T-helper 2 cell treated with Interferon-gamma antibody and Interleukin-4, amounts not matched to agents 5 μg/mL and 100 μg/mL, for 36 hours (primary cell): ENCODE data around the gene GINM1.

Source experiments
- DNase-seq: peaks from one replicate; pipeline ENCODE4 v3.0.0; 2021; ENCODE audit warnings: low spot score
- H3K27ac Mint-ChIP-seq: one replicate; pipeline ENCODE4 v1.8.0; 2021; ENCODE audit warnings: mild to moderate bottlenecking, mixed read lengths
- H3K27me3 Mint-ChIP-seq: one replicate; pipeline ENCODE4 v1.8.0; 2021; ENCODE audit warnings: low read depth, mixed read lengths
- H3K36me3 Mint-ChIP-seq: one replicate; pipeline ENCODE4 v1.8.0; 2021; ENCODE audit warnings: low read depth, mixed read lengths
- H3K4me1 Mint-ChIP-seq: one replicate; pipeline ENCODE4 v1.8.0; 2021; ENCODE audit warnings: low read depth, mixed read lengths
- H3K4me3 Mint-ChIP-seq: one replicate; pipeline ENCODE4 v1.8.0; 2022; ENCODE audit warnings: mild to moderate bottlenecking, moderate library complexity, mixed read lengths
- H3K9me3 Mint-ChIP-seq: one replicate; pipeline ENCODE4 v1.8.0; 2021; ENCODE audit warnings: mixed read lengths

GINM1 gene

GRCh38 chr6:149565527-149566409, at the start of gene GINM1:
Gene GINM1, plus strand, starts transcription at chr6:149566375. Its CDS starts 40 bp downstream, at chr6:149566415.
- Mint-ChIP-seq H3K27me3 (peaks cover 3% of the 10 kb centered on the region), H3K4me1 (peaks cover 12% of the 10 kb centered on the region), H3K27ac (peak within 1 kb of the TSS; percentile 91), H3K36me3 (no peaks in the 10 kb centered on the region), H3K9me3 (no peaks in the 10 kb centered on the region), H3K4me3 (peak within 1 kb of the TSS; percentile 93)
- DNase-seq = peak; percentile 97

GRCh38 chr6:149529650-149530049, 36.5 kb upstream of the GINM1 start:
- Mint-ChIP-seq H3K36me3 (peaks cover 41% of the 10 kb centered on the region), H3K27me3 (no peaks in the 10 kb centered on the region), H3K4me3 (no peak overlapping the region), H3K4me1 (no peaks in the 10 kb centered on the region), H3K9me3 (no peaks in the 10 kb centered on the region), H3K27ac (no peak overlapping the region)
- DNase-seq = no peak

DNA sequence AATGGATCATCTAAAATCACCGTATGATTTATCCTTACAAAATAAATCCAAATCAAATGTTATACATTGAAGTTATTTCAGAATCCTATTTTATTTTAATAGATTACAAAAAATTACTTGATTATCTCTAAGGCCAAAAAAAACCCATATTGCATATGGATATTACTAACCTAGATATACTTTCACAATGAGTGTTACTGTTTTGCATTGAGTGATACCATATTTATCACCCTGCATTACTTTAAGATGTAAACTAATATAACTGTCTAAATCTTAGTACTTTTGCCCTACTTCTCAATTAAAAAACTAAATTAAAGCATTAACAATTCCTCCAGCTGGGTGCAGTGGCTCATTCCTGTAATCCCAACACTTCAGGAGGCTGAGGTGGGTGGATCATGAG, 31.4 kb upstream of the GINM1 start:
- no peak overlapping the region for H3K27ac Mint-ChIP-seq
- DNase-seq = no peak
- no peak overlapping the region for H3K4me3 Mint-ChIP-seq
- H3K4me1 Mint-ChIP-seq = no peaks in the 10 kb centered on the region
- no peaks in the 10 kb centered on the region for H3K9me3 Mint-ChIP-seq
- H3K36me3 Mint-ChIP-seq = peaks cover 50% of the 10 kb centered on the region
- no peaks in the 10 kb centered on the region for H3K27me3 Mint-ChIP-seq

DNA sequence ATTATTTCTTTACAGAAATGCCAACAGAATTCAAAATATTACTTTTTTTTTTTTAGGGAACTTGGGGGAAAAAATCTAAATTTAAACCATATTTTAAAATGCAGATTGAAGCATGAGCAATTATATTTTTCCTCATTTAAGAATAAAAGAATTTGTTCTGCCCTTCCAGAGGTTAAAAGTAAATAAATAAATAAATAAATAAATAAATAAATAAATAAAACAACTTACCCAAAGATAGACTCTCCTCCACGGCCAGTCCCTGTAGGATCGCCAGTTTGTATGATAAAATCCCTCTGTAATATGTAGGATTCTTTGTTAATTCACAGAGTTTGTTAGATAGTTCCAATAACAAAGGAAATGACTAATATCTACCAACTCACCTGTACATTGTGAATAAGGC, 25.0 kb upstream of the GINM1 start:
- no peaks in the 10 kb centered on the region for H3K27me3 Mint-ChIP-seq
- no peaks in the 10 kb centered on the region for H3K9me3 Mint-ChIP-seq

GRCh38 chr6:149544646-149545257, 21.4 kb upstream of the GINM1 start:
- Mint-ChIP-seq H3K27me3 (peaks cover 2% of the 10 kb centered on the region), H3K27ac (peak overlapping the region; percentile 98), H3K4me1 (peaks cover 25% of the 10 kb centered on the region), H3K36me3 (peaks cover 4% of the 10 kb centered on the region), H3K4me3 (peak overlapping the region; percentile 97), H3K9me3 (no peaks in the 10 kb centered on the region)
- DNase-seq = no peak

More for the DNA sequence above, 25.0 kb upstream of the GINM1 start:
- DNase-seq = no peak
- H3K4me3 Mint-ChIP-seq = no peak overlapping the region
- peaks cover 24% of the 10 kb centered on the region for H3K36me3 Mint-ChIP-seq
- H3K4me1 Mint-ChIP-seq = peaks cover 23% of the 10 kb centered on the region
- H3K27ac Mint-ChIP-seq = no peak overlapping the region

- Mint-ChIP-seq H3K27me3 (peaks cover 2% of the 10 kb centered on the region), H3K36me3 (peaks cover 3% of the 10 kb centered on the region), H3K4me3 (peak overlapping the region; percentile 97), H3K4me1 (peaks cover 25% of the 10 kb centered on the region), H3K27ac (peak overlapping the region; percentile 98), H3K9me3 (no peaks in the 10 kb centered on the region)
- DNase-seq = peak; percentile 42
Observed at GRCh38 chr6:149545258-149545753, 20.9 kb upstream of the GINM1 start.

- DNase-seq = peak; percentile 96
- no peaks in the 10 kb centered on the region for H3K36me3 Mint-ChIP-seq
- H3K27ac Mint-ChIP-seq = peak within 1 kb of the TSS; percentile 98
- peaks cover 2% of the 10 kb centered on the region for H3K27me3 Mint-ChIP-seq
- H3K9me3 Mint-ChIP-seq = no peaks in the 10 kb centered on the region
- H3K4me3 Mint-ChIP-seq = peak within 1 kb of the TSS; percentile 97
- H3K4me1 Mint-ChIP-seq = peaks cover 25% of the 10 kb centered on the region
Observed at GRCh38 chr6:149545754-149546471, 20.3 kb upstream of the GINM1 start, which contains the start of gene PPIL4. Gene PPIL4, minus strand, starts transcription at chr6:149546043. Its CDS starts 38 bp downstream, at chr6:149546005.

DNA sequence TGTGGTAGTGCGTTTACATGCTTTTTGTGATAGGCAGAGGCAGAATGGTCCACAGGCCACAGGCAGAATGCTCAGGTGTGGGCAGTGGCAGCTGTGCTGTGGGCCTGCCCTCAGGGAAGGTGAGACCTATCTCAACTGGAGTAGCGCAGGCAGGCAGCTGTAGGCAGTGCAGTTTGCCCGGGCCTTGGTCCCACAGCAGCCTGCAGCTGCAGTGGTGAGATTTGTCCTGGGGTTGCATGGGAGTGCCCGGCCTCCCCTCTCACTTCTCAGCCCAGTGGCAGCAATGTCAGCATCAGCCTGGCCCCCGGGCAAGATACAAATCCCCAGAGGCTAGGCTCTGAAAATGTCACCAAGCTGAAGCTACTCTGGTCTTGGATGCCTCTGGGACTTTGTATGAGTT, 14.3 kb upstream of the GINM1 start:
- no peak overlapping the region for H3K27ac Mint-ChIP-seq
- no peaks in the 10 kb centered on the region for H3K9me3 Mint-ChIP-seq
- H3K27me3 Mint-ChIP-seq = peaks cover 23% of the 10 kb centered on the region
- H3K36me3 Mint-ChIP-seq = no peaks in the 10 kb centered on the region
- no peak for DNase-seq
- H3K4me3 Mint-ChIP-seq = no peak overlapping the region
- H3K4me1 Mint-ChIP-seq = peaks cover 5% of the 10 kb centered on the region

DNA sequence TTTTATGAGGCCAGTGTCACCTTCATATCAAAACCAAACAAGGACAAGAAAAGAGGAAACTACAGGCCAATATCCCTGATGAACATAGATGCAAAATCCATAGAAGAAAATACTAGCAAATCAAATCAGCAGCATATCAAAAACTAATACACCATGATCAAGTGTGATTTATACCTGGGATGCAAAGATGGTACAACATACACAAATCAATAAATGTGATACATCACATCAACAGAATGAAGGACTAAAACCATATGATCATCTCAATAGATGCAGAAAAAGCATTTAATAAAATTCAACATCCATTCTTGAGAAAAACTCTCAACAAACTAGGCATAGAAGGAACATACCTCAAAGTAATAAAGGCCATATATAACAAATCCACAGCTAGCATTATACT, 8.1 kb upstream of the GINM1 start:
- Mint-ChIP-seq H3K27me3 (peaks cover 51% of the 10 kb centered on the region), H3K27ac (no peak overlapping the region), H3K4me3 (no peak overlapping the region), H3K36me3 (no peaks in the 10 kb centered on the region), H3K9me3 (no peaks in the 10 kb centered on the region), H3K4me1 (peaks cover 2% of the 10 kb centered on the region)
- no peak for DNase-seq

GRCh38 chr6:149559389-149559788, 6.8 kb upstream of the GINM1 start:
- H3K27me3 Mint-ChIP-seq = peaks cover 49% of the 10 kb centered on the region
- no peaks in the 10 kb centered on the region for H3K36me3 Mint-ChIP-seq
- H3K9me3 Mint-ChIP-seq = no peaks in the 10 kb centered on the region
- no peak overlapping the region for H3K4me3 Mint-ChIP-seq
- H3K27ac Mint-ChIP-seq = no peak overlapping the region
- H3K4me1 Mint-ChIP-seq = peaks cover 2% of the 10 kb centered on the region
- no peak for DNase-seq

GRCh38 chr6:149560736-149561135, 5.4 kb upstream of the GINM1 start:
- no peaks in the 10 kb centered on the region for H3K9me3 Mint-ChIP-seq
- no peak overlapping the region for H3K27ac Mint-ChIP-seq
- no peaks in the 10 kb centered on the region for H3K36me3 Mint-ChIP-seq
- H3K27me3 Mint-ChIP-seq = peaks cover 39% of the 10 kb centered on the region
- peaks cover 4% of the 10 kb centered on the region for H3K4me1 Mint-ChIP-seq
- DNase-seq = peak; percentile 3
- H3K4me3 Mint-ChIP-seq = no peak overlapping the region

GRCh38 chr6:149563203-149563927, 2.8 kb upstream of the GINM1 start:
- no peak overlapping the region for H3K27ac Mint-ChIP-seq
- no peaks in the 10 kb centered on the region for H3K36me3 Mint-ChIP-seq
- no peak overlapping the region for H3K4me3 Mint-ChIP-seq
- peaks cover 12% of the 10 kb centered on the region for H3K4me1 Mint-ChIP-seq
- H3K9me3 Mint-ChIP-seq = no peaks in the 10 kb centered on the region
- peak; percentile 2 for DNase-seq
- peaks cover 21% of the 10 kb centered on the region for H3K27me3 Mint-ChIP-seq

- H3K27me3 Mint-ChIP-seq = peaks cover 18% of the 10 kb centered on the region
- H3K4me3 Mint-ChIP-seq = no peak overlapping the region
- no peaks in the 10 kb centered on the region for H3K9me3 Mint-ChIP-seq
- H3K27ac Mint-ChIP-seq = no peak overlapping the region
- peaks cover 12% of the 10 kb centered on the region for H3K4me1 Mint-ChIP-seq
- DNase-seq = no peak
- H3K36me3 Mint-ChIP-seq = no peaks in the 10 kb centered on the region
Observed at GRCh38 chr6:149563928-149564325, 2.2 kb upstream of the GINM1 start.
